Brain pericyte (primary cell): ENCODE results near the gene CBX8.

Experiments used
- DNase-seq: peaks from one replicate; pipeline ENCODE4 v3.0.0-alpha.2; 2012; ENCODE audit warnings: low read depth, low spot score

CBX8 gene

DNA sequence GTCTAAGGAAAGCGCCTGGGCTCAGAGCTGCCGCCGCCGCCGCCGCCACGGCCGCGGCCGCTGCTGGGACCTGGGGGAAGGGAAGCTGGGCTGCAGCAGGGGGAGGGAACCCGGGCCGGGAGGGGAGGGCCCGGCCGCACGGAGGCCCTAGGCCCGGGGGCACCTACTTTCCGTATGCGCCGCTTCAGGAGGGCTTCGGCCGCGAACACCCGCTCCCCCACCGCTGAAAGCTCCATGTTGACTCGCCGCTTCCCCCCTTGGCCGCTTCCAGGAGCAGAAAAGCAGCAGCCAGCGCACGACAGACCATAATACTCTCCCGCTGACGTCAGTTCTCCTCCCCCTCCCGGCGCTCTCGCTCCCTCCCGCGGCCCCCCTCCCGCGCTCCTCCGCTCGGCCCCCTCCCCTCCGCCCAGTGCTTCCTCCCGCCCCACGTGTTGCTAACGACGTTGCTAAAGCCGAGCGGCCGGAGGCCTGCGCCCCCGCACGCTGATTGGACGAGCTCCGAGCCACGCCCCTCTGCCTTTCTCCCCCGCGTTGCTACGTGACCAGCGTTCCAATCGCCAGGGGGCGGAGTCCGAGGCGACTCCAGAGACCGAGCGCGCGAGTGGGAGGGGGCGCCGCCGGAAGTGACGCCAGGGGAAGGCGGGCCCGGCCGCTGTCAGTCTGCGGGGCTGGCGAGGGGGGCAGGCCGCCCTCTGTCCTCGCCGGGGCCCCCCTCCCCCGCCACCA, at the start of gene CBX8:
Gene CBX8 (minus strand): TSS at position 315 of the 729 bp plus-strand sequence. CDS start 79 bp downstream, at position 236.
- DNase-seq, result peak; percentile 98

GRCh38 chr17:79845601-79845949, 48.7 kb upstream of the CBX8 start:
- DNase-seq, result no peak

DNA sequence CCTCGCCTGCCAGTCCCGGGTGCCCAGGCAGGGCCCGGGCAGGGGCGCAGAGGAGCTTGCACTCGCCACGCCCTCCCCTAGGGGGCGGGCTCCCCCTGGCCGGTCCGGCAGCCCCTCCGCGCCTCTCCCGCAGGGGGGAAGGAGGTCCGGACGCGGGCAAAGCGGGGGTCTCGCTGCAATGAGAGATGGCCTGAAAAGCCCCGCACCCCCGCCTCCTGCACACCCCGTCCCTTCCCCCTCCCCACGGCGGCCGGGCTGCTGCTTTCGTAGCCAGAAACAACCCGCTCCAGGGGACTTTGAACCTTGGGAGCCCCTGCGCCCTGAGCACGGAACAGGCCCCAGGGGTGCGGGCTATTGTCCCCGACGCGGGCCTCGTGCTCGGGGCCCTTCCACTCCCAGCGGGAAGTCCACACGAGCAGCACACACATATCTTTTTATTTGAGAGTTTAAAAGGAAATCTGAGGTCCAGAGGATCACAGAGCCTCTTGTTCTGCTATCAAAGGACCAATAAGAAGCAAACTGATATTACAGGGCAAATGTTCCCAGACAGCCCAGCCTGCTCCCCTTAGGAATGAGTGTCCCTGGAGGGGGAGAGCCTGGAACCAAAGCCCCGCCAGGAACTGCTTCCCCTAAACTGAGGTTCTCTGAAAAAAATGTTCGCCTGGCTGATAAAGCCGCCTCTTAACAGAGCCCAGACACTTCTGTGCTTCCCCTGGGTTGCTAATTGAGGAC, 48.2 kb upstream of the CBX8 start:
- no peak for DNase-seq

DNA sequence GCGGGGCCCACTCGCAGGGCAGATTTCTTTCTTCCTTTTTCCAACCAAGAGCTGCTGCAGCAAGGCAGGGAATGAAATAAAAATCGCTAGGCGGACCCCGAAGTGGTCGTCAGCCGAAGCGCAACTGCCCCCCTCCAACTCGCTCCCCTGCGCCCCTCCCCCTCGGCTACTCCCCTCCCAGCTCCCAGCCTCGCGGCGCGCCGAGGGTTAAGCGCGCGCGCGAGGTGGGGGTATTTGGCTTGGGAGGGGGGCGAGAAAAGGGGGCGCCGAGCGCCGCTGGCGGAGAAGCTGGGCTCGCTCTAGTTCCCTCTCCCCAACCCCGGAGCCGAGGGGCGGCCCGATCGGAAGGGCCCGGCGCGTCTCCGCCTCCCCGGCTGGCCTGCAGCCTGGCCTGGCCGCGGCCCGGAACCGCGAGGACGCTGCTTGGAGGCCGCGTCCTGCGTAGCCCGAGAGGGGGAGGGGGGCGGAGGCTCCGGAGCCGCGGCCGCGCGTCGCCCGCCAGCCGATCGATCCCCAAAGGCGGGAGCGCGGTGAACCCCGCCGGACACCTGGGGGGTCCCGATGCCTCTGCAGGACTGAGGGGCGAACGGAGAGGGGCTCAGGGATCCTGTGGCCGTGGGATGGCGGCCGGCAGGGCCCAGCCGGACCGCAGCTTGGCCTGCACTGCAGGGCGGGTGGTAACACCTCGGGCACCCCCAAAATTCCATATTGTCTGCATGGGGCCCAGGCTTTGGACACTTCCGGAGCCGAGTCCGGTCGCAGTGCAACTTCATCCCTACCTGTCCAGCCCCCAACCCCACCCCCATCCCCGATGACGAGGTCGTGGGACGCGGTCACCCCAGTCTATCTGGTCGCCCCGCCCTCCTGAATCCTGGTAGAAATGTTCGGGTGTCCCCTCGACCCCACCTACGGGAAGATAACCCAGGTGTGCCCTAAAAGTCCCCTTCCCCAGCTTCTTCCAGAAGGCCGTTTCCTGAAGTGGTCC, 47.2 kb upstream of the CBX8 start:
- DNase-seq, result no peak

DNA sequence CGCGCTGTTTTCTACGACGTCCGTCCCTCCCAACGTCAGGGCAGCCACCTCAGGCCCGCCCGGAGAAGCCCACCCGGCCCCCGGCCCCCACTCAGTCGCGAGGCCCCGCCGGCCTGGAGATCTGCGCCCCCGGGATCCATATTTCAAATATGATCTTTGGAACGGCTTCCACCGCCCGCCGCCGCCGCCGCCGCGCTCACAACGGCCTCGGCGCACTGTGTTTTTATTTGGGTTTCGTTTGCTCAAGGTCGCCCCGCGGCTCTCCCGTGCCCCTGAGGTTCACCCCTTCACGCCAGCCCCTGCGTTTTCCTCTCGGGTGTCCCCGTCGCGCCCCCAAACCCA, 46.6 kb upstream of the CBX8 start:
- DNase-seq, result no peak

DNA sequence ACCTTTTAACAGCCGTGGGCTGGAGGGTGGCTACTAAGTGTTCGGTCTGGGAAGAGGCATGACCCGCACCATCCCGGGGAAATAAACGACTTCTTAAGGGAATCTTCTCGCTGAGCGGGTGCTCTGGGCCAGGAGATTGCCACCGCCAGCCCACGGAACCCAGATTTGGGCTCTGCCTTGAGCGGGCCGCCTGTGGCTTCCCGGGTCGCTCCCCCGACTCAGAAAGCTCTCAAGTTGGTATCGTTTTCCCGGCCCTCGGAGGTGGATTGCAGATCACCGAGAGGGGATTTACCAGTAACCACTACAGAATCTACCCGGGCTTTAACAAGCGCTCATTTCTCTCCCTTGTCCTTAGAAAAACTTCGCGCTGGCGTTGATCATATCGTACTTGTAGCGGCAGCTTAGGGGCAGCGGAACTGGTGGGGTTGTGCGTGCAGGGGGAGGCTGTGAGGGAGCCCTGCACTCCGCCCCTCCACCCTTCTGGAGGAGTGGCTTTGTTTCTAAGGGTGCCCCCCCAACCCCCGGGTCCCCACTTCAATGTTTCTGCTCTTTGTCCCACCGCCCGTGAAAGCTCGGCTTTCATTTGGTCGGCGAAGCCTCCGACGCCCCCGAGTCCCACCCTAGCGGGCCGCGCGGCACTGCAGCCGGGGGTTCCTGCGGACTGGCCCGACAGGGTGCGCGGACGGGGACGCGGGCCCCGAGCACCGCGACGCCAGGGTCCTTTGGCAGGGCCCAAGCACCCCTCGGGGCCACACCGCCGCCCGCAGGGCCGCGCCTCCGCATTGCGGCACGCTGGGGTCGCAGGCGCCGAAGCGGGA, 46.0 kb upstream of the CBX8 start:
- DNase-seq, result no peak

DNA sequence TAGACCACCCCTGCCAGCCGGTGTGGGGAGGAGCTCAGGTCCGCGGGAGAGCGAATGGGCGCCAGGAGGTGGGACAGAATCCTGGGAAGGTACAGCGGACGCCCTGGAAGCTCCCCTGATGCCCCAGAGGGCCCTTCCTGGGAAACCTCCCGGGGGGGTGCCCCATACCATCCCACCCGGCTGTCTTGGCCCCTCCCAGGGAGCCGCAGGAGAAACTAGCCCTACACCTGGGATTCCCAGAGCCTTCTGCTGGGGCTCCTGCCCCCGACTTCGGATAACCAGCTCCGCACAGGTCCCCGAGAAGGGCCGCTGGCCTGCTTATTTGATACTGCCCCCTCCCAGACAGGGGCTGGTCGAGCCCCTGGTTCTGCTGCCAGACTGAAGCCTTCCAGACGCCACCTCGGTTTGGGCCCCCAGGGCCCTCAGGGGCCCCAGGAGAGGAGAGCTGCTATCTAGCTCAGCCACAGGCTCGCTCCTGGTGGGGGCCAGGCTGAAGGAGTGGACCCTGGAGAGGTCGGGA, 45.3 kb upstream of the CBX8 start:
- no peak for DNase-seq

GRCh38 chr17:79841369-79842135, 44.7 kb upstream of the CBX8 start:
- DNase-seq, result no peak

DNA sequence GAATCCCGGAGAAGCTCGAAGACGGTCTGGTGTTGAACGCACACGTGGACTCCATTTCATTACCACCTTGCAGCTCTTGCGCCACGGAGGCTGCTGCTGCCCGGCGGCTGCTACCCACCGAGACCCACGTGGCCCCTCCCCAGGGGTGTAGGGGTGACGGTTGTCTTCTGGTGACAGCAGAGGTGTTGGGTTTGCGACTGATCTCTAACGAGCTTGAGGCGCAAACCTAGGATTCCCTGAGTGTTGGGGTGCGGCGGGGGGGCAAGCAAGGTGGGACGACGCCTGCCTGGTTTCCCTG, 44.1 kb upstream of the CBX8 start:
- no peak for DNase-seq

DNA sequence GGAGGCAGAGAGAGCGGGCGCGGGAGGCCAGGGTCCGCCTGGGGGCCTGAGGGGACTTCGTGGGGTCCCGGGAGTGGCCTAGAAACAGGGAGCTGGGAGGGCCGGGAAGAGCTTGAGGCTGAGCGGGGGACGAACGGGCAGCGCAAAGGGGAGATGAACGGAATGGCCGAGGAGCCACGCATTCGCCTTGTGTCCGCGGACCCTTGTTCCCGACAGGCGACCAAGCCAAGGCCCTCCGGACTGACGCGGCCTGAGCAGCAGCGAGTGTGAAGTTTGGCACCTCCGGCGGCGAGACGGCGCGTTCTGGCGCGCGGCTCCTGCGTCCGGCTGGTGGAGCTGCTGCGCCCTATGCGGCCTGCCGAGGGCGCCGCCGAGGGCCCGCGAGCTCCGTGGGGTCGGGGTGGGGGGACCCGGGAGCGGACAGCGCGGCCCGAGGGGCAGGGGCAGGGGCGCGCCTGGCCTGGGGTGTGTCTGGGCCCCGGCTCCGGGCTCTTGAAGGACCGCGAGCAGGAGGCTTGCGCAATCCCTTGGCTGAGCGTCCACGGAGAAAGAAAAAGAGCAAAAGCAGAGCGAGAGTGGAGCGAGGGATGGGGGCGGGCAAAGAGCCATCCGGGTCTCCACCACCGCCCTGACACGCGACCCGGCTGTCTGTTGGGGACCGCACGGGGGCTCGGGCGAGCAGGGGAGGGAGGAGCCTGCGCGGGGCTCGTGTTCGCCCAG, 43.6 kb upstream of the CBX8 start:
- DNase-seq, result no peak

DNA sequence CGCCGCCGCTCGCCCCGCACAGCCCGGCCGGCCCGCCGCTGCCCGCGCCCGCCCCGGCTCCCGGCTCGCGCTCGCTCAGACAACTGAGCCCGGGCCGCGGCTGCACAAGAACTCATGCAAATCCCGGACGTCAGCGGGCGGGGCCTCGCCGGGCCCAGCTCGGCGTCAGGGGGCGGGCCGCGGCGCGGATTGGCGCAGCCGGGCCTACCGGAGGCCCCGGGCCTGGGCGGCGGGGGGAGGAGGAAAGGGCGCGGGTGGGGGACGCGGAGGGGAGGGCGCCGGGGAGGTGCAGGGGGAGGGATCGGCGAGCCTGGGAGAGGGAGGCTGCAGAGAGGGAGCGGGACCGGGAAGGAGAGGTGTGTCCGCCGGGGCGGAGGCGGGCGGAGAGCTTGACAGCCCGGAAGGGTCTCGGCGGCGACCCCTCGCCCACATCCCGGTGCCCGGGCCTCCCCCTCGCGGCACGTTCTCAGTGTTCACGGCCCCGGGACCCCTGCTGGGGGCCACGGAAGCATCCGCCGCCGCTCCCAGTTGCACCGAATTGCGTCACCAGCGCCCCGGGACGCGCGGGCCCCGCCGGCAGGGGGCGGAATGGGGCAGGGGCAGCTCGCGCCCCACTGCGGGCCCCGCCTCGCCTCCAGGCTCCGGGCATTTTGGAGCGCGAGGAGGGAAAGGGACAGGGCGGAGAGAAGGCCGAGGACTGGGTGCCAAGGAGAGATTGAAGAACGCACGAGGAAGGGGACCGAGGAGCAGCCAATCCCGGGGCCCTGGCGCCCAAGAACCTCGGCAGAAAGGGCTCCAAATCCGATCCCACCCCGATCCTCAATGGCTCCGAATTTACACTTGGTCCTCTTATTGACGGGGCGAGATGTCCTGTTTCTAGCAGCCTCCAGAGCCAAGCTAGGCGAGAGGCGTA, 42.7 kb upstream of the CBX8 start, which contains the start of gene CBX4:
Gene CBX4 (minus strand): TSS at position 85 of the 913 bp plus-strand sequence. CDS start 189 bp downstream, outside the sequence.
- DNase-seq, result no peak

DNA sequence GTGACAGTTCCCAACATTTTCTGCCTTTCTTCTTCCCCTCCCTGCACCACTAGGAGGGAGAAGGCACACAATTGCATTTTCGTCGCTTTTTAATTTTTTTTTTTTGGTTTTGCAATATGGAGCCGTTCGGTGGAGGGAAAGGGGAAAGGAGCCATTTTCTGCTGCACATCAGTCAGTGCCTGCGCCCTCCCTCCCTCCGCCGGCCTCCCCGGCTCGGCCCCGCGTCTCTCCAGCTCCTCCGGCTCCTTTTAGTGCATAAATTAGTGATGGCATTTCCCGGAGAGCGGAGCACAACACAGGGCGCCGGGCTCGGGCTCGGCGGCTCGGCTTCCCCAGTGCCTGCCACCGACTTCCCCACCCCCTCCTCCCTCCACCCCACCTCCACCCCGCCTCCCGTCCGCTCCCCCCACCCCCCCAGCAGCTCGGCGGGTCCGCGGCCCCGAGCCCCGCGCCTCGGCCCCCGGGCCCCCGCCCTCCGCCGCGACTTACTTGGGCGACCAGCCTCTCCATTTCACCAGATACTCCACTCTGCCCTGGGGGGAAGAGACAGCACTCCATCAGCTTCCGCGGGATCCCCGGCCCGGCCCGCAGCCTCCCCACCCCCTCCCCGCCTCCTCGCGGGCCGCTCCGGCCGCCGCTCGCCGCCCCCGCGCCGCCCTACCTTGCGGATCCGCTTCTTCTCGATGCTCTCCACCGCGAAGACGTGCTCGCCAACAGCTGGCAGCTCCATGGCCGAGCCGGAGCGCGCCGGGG, 41.8 kb upstream of the CBX8 start:
- DNase-seq, result no peak

GRCh38 chr17:79837888-79838521, 41.1 kb upstream of the CBX8 start:
- no peak for DNase-seq

GRCh38 chr17:79836972-79837887, 40.4 kb upstream of the CBX8 start:
- DNase-seq, result no peak

DNA sequence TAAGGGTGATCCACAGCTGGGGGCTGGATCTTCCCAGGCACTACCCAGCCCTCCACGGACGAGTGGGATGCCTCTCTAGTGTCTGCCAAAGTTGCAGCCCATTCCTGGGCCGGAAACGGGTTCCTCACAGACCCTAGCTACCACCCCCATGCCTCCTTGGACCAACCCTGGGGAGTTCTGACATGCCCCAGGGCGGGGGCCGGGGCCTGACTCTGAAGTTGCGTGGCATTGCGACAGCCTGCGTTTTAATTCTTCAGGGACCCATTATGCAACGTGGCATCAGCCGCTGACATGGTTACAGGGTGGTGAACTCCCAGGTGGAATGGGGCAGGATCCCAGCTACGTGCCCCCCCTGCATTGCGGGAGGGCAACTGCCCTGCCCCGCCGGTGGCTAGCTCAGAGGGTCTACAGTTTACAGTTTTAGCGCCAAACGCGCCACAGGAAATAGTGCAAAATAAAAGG, 39.7 kb upstream of the CBX8 start:
- DNase-seq, result no peak

DNA sequence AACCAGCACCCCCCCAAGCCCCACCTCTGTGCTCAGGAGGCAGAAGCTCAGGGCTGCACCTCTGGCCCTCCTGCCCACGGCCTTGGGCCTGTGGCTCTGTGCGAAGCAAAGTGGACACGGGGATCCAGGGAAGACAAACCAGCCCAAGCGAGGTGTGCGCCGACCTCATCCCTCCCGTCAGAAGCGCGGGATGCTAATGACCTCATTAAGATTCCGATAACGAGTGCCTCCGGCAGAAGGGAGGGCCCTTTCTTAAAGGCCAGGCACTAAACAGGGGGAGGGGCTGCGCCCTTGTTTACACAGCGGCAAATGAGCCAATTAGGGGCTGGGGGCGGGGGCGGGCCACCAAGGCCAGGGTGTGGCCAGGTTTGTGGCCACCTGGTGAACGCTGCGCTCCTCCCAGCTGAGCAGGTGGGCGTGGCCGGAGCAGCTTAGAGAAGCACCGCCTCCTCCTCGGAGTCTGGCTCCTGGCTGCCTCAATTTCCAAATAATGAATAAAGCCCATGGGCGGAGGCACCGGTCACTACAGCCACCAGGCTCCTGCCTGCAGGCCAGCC, 39.2 kb upstream of the CBX8 start:
- no peak for DNase-seq
